GM06990 (cell line): ENCODE results near the gene COA1.
A peak's percentile ranks its signal among the peaks of the same experiment; 100 is the strongest.
"Not testable (repeated sequence)": the region's sequence is repeated elsewhere in the genome, so short reads cannot be mapped to it uniquely, and the experiment has no call there.

Experiments used
- DNase-seq: peaks from one replicate; pipeline ENCODE4 v3.0.0-alpha.2; 2011; ENCODE audit not compliant: insufficient read length; ENCODE audit errors: extremely low read depth
- H3K27me3 ChIP-seq: replicated peaks from 2 replicates; pipeline ENCODE4 v1.6.0; 2011; ENCODE audit warnings: low read length; ENCODE audit not compliant: control insufficient read depth, insufficient read depth
- H3K36me3 ChIP-seq: 2 replicates; pipeline ENCODE4 v1.5.1; 2011; ENCODE audit warnings: low read length; ENCODE audit not compliant: control insufficient read depth, insufficient read depth
- H3K4me3 ChIP-seq: replicated peaks from 2 replicates; pipeline ENCODE4 v1.5.1; 2011; ENCODE audit warnings: low read depth, mild to moderate bottlenecking, control low read depth, low read length
- CTCF ChIP-seq: IDR thresholded peaks from 2 replicates; pipeline ENCODE4 v1.5.1; 2011; ENCODE audit warnings: low read length, control low read depth, mild to moderate bottlenecking, inconsistent platforms; ENCODE audit not compliant: insufficient read depth, poor library complexity, severe bottlenecking

The COA1 gene

GRCh38 chr7:43735403-43735801, 6.1 kb upstream of the COA1 start:
- TF ChIP-seq CTCF: no peak
- H3K4me3 ChIP-seq: no peak overlapping the region
- peak; percentile 44 for DNase-seq

GRCh38 chr7:43734575-43735332, 5.4 kb upstream of the COA1 start:
- not testable (repeated sequence) for H3K4me3 ChIP-seq, H3K27me3 ChIP-seq, H3K36me3 ChIP-seq, DNase-seq

More at GRCh38 chr7:43735403-43735801, 6.1 kb upstream of the COA1 start:
- Histone ChIP-seq H3K36me3 (no peaks in the 10 kb centered on the region), H3K27me3 (no peaks in the 10 kb centered on the region)

GRCh38 chr7:43731494-43731893, 2.2 kb upstream of the COA1 start:
- H3K36me3 ChIP-seq, DNase-seq, H3K27me3 ChIP-seq, H3K4me3 ChIP-seq: not testable (repeated sequence)

GRCh38 chr7:43729924-43730248, 563 bp upstream of the COA1 start:
- no peak for DNase-seq
- no peaks in the 10 kb centered on the region for H3K36me3 ChIP-seq
- H3K27me3 ChIP-seq: no peaks in the 10 kb centered on the region
- TF ChIP-seq CTCF: no peak
- peak overlapping the region; percentile 71 for H3K4me3 ChIP-seq

GRCh38 chr7:43727494-43727893, 1.8 kb downstream of the COA1 start:
- Histone ChIP-seq H3K36me3 (no peaks in the 10 kb centered on the region), H3K4me3 (no peak overlapping the region; the same call in 1 of the 2 replicates), H3K27me3 (no peaks in the 10 kb centered on the region)
- DNase-seq: no peak
- no peak for TF ChIP-seq CTCF

GRCh38 chr7:43727003-43727402, 2.3 kb downstream of the COA1 start:
- H3K4me3 ChIP-seq: no peak overlapping the region; the same call in 1 of the 2 replicates
- H3K27me3 ChIP-seq: no peaks in the 10 kb centered on the region
- TF ChIP-seq CTCF: no peak
- no peak for DNase-seq
- H3K36me3 ChIP-seq: no peaks in the 10 kb centered on the region

- no peak for TF ChIP-seq CTCF
- no peak for DNase-seq
- Histone ChIP-seq H3K4me3 (no peak overlapping the region), H3K36me3 (no peaks in the 10 kb centered on the region), H3K27me3 (no peaks in the 10 kb centered on the region)
These were observed 2.9 kb downstream of the COA1 start for GRCh38 chr7:43726466-43726865.
